HUDEP-2 (cell line): Measurements from ENCODE around the gene TMEM258.

Experiments
- DNase-seq, 76 experiments: peaks; one replicate each; lab custom pipeline; 2025; ENCODE audit not compliant: unreplicated experiment in 76 of 76; lab: John Stamatoyannopoulos, UW

The TMEM258 gene

GRCh38 chr11:61826930-61827570, 34.7 kb upstream of the TMEM258 start:
- no peak for DNase-seq

- no peak for DNase-seq
Measured at GRCh38 chr11:61820174-61820573, 27.8 kb upstream of the TMEM258 start.

- DNase-seq, result no peak
Measured at GRCh38 chr11:61817471-61818202, 25.2 kb upstream of the TMEM258 start.

GRCh38 chr11:61816736-61817455, 24.5 kb upstream of the TMEM258 start, which contains the start of gene FADS1:
Gene FADS1 (minus strand): TSS chr11:61817003. CDS start chr11:61816929, 74 bp downstream.
- DNase-seq, result peak in 73 of 76 experiments; percentile 49 to 93 (median 88)

- DNase-seq, result peak in 59 of 76 experiments; percentile 12 to 69 (median 50)
Measured at GRCh38 chr11:61815790-61816735, 23.7 kb upstream of the TMEM258 start.

GRCh38 chr11:61814958-61815789, 22.8 kb upstream of the TMEM258 start:
- DNase-seq, result peak in 71 of 76 experiments; percentile 27 to 83 (median 62)

GRCh38 chr11:61814247-61814957, 22.0 kb upstream of the TMEM258 start:
- DNase-seq, result peak in 1 of 76 experiments; percentile 12

GRCh38 chr11:61812736-61813411, 20.5 kb upstream of the TMEM258 start:
- DNase-seq, result no peak

- no peak for DNase-seq
Measured at GRCh38 chr11:61811831-61812230, 19.4 kb upstream of the TMEM258 start.

GRCh38 chr11:61810671-61811175, 18.3 kb upstream of the TMEM258 start:
- DNase-seq, result no peak

GRCh38 chr11:61806785-61807184, 14.4 kb upstream of the TMEM258 start:
- DNase-seq, result no peak

GRCh38 chr11:61805146-61805545, 12.7 kb upstream of the TMEM258 start:
- DNase-seq, result no peak

GRCh38 chr11:61803889-61804647, 11.7 kb upstream of the TMEM258 start:
- peak in 1 of 76 experiments; percentile 34 for DNase-seq

GRCh38 chr11:61802605-61803004, 10.2 kb upstream of the TMEM258 start:
- DNase-seq, result no peak

GRCh38 chr11:61800331-61801281, 8.2 kb upstream of the TMEM258 start:
- DNase-seq, result peak in 28 of 76 experiments; percentile 5 to 55 (median 25)

GRCh38 chr11:61799665-61800284, 7.4 kb upstream of the TMEM258 start:
- DNase-seq, result no peak
